Measurements from ENCODE around the gene FBXO24. TPM values are rescaled to one million over a fixed set of nuclear protein-coding genes. Genes with fewer than 3 reads are reported as not detected.

Gene FBXO24
- total RNA-seq, 2 experiments from 2014 or later: 0.54 to 0.80 TPM

DNA sequence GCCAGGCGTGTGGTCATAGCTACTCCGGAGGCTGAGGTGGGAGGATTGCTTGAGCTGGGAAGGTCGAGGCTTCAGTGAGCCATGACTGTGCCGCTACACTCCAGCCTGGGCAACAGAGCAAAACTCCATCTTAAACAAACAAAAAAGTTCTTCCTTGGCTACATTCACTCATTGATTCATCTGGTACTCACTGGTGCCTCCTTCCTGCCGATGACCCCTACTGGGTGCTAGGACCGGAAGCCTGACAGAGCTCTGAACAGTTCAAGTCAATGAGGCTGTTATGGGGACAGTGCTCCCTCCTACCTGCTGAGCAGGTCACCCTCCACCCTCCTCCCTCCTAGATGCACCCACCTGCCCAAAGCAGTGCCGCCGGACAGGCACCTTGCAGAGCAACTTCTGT, 21.0 kb downstream of the FBXO24 start:
- no peak overlapping the region for H3K27ac Mint-ChIP-seq
- H3K4me3 Mint-ChIP-seq: no peak overlapping the region

DNA sequence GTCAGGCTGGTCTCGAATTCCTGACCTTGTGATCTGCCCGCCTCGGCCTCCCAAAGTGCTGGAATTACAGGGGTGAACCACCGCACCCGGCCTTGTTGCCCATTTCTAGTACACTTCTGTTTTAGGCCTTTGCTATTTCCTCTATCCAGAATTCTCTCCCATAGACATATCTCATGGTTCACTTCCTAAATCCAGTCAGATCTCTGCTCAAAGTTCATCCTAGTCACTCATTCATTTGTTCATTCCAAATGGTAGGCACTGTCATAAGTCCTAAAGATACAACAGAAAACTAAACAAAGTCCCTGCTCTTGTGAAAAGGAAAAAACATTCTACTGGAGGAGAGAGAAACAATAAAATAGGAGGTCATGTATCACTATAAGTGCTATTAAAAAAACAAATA, 23.8 kb downstream of the FBXO24 start:
- Mint-ChIP-seq H3K36me3 (no peaks in the 10 kb centered on the region), H3K4me1 (peaks cover 18% of the 10 kb centered on the region), H3K27ac (no peak overlapping the region), H3K27me3 (no peaks in the 10 kb centered on the region), H3K9me3 (no peaks in the 10 kb centered on the region), H3K4me3 (no peak overlapping the region)
- DNase-seq: no peak

More for the DNA sequence above, 21.0 kb downstream of the FBXO24 start:
- Mint-ChIP-seq H3K27me3 (no peaks in the 10 kb centered on the region), H3K36me3 (no peaks in the 10 kb centered on the region), H3K9me3 (no peaks in the 10 kb centered on the region), H3K4me1 (peaks cover 15% of the 10 kb centered on the region)
- no peak for DNase-seq

DNA sequence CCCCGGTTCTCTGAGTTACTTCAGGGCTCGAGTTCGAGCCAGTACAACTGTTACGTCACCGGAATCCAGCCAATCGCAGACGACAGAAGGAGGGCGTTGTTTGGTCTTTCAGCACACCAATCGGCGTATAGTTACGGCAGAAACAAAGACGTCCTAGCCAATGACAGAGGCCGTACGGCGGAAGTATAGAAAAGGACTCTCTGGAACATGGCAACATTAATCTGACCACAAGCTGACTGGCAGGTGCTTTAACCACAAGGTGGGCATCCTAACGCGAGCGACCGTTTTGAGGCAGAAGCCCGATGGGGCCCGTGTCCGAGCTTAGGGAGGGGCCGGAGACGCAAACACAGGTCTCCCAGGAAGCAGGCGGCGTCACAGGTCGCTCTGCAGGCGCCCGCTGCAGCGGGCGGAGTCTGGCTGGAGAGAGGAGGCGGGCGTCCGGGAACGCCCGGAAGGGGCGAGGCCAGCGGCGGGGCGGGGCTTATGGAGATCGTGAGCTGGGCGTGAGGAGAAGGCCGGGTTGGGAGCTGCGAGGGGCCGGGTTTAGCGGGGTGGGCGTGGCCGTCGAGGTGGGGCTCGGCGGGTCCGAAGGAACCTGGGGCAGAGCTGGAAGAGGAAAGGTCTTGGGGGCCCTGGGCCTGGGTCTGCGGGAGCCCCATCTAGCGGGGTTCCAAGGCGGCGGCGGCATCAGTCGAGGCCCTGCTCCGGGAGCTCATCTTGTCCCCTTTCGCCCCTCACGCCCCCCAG, 26.0 kb downstream of the FBXO24 start, which contains the start of gene MOSPD3:
Gene MOSPD3 (plus strand): TSS at position 558 of the 747 bp plus-strand sequence. CDS start 252 bp downstream, outside the sequence.
- no peaks in the 10 kb centered on the region for H3K9me3 Mint-ChIP-seq
- H3K36me3 Mint-ChIP-seq: no peaks in the 10 kb centered on the region
- DNase-seq: peak; percentile 99
- no peaks in the 10 kb centered on the region for H3K27me3 Mint-ChIP-seq
- peak within 1 kb of the TSS; percentile 97 for H3K4me3 Mint-ChIP-seq
- peak within 1 kb of the TSS; percentile 99 for H3K27ac Mint-ChIP-seq
- peaks cover 10% of the 10 kb centered on the region for H3K4me1 Mint-ChIP-seq

DNA sequence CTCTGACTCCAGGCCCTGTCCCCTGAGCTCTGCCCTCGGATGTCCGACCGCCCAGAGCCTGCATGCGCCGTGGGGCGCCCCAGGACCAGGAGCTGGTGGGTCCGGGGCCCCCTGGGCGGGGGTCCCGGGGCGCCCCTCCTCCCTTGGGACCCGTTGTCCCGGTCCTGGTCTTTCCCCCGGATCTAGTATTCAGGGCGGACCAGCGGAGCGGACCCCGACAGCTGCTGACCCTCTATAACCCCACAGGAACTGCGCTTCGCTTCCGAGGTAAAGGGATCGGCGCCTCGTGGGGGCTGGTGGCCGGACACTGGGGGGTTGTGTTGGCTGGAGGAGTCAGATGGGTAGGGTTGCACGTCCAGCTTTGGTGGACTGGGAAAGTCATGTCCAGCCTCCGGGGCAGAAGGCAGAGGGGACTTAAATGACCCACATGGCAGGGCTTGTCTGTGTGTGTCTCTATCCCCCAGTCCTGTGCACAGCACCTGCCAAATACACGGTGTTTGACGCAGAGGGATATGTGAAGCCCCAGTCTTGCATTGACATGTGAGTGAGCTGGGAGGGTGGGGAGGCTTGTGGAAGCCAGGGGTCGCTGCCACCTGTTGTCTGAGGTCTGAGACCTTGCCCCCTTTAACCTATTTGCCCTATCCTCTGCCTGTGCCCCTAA, 26.7 kb downstream of the FBXO24 start:
- Mint-ChIP-seq H3K36me3 (no peaks in the 10 kb centered on the region), H3K9me3 (no peaks in the 10 kb centered on the region), H3K4me1 (peaks cover 10% of the 10 kb centered on the region), H3K27me3 (no peaks in the 10 kb centered on the region), H3K4me3 (peak overlapping the region; percentile 97), H3K27ac (no peak overlapping the region)
- no peak for DNase-seq

DNA sequence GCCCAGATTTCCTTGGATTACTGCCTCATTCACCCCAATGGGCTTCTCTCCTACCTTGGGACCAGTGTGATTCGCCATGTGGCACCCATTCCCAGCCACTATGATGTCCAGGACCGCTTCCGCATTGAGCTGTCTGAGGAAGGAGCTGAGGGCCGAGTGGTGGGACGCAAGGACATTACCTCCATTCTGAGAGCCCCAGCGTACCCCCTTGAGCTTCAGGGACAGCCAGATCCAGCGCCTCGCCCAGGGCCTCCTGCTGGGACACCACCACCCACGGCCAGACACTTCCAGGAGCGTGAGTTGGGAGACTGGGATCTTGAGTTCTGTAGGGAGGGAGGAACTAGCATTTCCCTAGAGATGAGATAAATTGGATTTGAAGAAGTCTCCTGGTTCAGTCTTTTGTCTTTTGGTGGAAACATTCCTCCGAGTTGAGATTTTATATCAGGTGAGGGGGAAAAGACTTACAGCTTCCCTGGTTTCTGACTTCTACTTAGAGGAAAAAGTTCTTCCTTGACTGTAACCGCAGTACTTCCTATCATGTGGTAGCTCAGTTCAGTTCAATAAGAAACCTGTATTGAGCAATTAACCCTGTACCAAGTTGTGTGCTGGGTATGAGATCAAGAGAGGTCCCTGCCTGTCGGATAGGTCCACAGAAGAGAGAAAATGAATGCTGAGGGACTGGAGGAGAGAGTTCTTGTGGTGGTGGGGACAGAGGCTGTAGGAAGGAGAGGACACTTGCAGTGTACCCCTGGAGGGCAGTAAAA, 27.5 kb downstream of the FBXO24 start:
- Mint-ChIP-seq H3K36me3 (no peaks in the 10 kb centered on the region), H3K27ac (no peak overlapping the region), H3K9me3 (no peaks in the 10 kb centered on the region), H3K4me3 (peak overlapping the region; percentile 79), H3K27me3 (no peaks in the 10 kb centered on the region), H3K4me1 (peaks cover 10% of the 10 kb centered on the region)
- DNase-seq: no peak

DNA sequence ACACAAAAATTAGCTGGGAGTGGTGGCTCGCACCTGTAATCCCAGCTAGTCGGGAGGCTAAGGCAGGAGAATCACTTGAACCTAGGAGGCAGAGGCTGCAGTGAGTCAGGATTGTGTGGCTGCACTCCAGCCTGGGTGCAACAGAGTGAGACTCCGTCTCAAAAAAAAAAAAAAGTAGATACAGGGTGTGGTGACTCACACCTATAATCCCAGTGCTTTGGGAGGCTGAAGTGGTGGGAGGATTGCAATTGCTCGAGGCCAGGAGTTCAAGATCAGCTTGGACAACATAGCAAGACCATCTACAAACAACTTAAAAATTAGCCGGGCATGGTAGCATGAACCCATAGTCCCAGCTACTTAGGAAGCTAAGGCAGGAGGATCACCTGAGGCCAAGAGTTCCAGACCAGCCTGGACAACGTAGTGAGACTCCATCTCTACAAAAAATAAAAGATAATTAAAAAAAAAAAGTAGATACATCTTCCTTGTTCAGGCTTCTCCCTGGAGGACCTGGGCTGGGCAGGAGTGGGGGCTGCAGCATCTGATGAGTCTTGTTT, 28.3 kb downstream of the FBXO24 start:
- Mint-ChIP-seq H3K9me3 (no peaks in the 10 kb centered on the region), H3K27ac (no peak overlapping the region), H3K4me1 (peaks cover 10% of the 10 kb centered on the region), H3K27me3 (no peaks in the 10 kb centered on the region), H3K4me3 (no peak overlapping the region), H3K36me3 (no peaks in the 10 kb centered on the region)
- DNase-seq: no peak

DNA sequence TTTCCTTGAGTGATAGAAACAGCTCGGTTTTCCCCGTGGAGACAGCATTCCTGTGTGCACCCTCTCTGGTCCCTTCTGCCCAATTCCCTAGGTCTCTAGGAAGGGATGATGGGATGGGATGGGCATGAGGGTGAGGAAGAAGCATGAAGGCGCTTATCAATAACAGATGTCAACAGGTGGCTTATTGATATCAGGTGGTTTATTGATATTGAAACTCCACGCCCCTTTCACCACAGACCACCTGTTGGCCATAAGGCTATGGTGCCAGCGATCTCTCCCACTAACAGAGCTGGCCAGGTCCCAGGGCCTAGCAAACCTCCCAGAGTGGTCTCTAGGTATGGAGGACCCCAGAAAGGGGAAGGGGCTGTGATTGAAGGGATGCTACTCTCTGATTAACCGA, 34.1 kb downstream of the FBXO24 start:
- no peaks in the 10 kb centered on the region for H3K4me1 Mint-ChIP-seq
- DNase-seq: no peak
- no peaks in the 10 kb centered on the region for H3K27me3 Mint-ChIP-seq
- H3K27ac Mint-ChIP-seq: no peak overlapping the region
- H3K9me3 Mint-ChIP-seq: no peaks in the 10 kb centered on the region
- H3K36me3 Mint-ChIP-seq: no peaks in the 10 kb centered on the region
- no peak overlapping the region for H3K4me3 Mint-ChIP-seq

DNA sequence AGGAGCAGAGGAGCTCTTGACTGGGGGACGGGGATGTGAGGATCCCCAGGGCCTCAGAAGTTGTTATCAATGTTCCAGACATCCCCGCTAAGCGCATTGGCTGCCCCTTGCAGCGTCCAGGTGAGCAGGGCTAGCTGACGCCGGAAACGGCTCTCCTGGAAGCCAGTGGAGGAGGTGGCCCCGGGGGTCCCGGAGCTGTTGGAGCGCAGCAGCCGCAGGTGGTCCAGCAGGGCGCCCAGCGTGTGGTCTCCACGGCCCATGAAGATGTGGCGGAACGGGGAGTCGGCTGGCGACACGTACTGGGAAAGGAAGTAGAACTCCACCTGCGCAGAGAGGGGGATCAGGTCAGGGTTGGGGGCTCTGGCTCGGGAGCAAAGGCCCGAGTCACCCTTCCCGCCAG, 34.7 kb downstream of the FBXO24 start:
- Mint-ChIP-seq H3K4me1 (peaks cover 2% of the 10 kb centered on the region), H3K9me3 (no peaks in the 10 kb centered on the region), H3K27me3 (no peaks in the 10 kb centered on the region), H3K36me3 (no peaks in the 10 kb centered on the region), H3K4me3 (no peak overlapping the region), H3K27ac (no peak overlapping the region)
- no peak for DNase-seq

DNA sequence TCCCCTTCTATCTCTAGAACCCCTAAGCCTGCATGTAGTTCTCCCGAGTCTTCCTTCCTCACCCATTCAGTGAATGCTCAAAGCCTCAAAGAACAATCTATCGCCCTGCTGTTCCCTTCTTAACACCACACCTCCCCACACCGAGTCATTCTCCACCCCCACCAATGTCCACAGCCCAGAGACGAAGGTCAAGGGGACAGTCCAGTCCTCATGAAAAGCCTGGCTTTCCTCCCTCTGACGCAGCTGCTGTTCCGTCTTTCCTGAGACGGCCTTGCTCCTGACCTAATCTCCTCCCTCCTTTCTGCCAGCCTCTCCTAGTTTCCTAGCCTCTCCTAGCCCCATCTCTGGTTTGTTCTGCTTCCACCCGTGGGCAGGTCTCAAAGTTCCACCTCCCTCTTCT, 35.4 kb downstream of the FBXO24 start:
- Mint-ChIP-seq H3K9me3 (no peaks in the 10 kb centered on the region), H3K27ac (no peak overlapping the region)

DNA sequence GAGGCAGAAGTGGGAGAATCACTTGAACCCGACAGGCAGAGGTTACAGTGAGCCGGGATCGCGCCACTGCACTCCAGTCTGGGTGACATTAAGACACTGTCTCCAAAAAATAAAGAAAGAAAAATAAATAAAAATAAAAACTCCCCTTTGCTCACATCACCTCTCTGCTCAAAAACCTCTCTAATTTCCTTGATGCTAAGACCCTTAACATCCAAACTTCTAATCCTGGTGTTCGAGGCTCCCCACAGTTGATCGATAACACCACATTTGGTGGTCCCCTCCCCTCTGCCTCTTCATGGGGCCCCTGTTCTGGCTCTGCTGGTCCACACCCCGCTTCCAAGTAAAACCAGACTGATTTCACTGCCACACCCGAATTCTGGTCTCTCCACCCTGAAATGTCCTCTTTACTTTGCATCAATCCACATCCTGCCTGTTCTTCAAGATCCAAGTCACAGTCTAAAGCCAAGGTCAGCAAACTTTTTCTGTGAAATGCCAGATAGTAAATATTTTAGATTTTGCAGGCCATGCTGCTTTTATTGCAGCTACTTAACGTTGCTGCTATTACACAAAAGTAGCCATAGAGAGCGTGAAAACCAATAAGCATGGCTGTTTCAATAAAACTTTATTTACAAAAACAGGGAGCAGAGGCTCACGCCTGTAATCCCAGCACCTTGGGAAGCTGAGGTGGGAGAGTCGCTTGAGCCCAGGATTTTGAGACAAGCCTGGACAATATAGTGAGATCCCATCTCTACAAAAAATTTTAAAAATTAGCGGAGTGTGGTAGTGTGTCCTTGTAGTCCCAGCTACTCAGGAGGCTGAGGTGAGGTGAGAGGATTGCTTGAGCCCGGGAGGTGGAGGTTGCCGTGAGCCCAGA, 38.1 kb downstream of the FBXO24 start:
- no peak for DNase-seq
- peaks cover 6% of the 10 kb centered on the region for H3K36me3 Mint-ChIP-seq
- no peak overlapping the region for H3K4me3 Mint-ChIP-seq
- peaks cover 9% of the 10 kb centered on the region for H3K4me1 Mint-ChIP-seq
- no peaks in the 10 kb centered on the region for H3K27me3 Mint-ChIP-seq
- H3K27ac Mint-ChIP-seq: no peak overlapping the region
- H3K9me3 Mint-ChIP-seq: no peaks in the 10 kb centered on the region

More for the DNA sequence above, 35.4 kb downstream of the FBXO24 start:
- Mint-ChIP-seq H3K4me1 (peaks cover 6% of the 10 kb centered on the region), H3K36me3 (no peaks in the 10 kb centered on the region), H3K27me3 (no peaks in the 10 kb centered on the region), H3K4me3 (no peak overlapping the region)
- no peak for DNase-seq

DNA sequence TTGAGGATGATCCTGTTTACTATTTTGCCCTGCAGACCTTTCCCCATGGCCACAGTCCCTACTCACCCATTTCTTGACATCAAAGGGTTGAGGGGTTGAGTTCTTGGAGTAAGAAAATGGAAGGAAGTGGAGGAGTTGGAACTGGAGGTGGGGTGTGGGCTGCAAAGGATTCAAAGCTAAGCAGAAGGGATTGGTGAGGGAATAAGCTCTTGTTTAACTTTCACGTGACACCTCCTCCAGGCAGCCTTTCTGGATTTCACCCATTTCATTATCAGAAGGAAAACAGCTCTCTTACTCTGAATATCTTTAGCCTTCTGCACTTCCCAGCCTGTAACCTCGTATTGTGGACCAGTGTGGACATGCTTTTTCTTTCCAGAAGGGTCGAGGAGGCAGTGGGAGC, 39.9 kb downstream of the FBXO24 start:
- Mint-ChIP-seq H3K27me3 (no peaks in the 10 kb centered on the region), H3K4me1 (peaks cover 11% of the 10 kb centered on the region), H3K36me3 (peaks cover 8% of the 10 kb centered on the region), H3K9me3 (no peaks in the 10 kb centered on the region), H3K4me3 (peak overlapping the region; percentile 78), H3K27ac (no peak overlapping the region)
- DNase-seq: no peak

DNA sequence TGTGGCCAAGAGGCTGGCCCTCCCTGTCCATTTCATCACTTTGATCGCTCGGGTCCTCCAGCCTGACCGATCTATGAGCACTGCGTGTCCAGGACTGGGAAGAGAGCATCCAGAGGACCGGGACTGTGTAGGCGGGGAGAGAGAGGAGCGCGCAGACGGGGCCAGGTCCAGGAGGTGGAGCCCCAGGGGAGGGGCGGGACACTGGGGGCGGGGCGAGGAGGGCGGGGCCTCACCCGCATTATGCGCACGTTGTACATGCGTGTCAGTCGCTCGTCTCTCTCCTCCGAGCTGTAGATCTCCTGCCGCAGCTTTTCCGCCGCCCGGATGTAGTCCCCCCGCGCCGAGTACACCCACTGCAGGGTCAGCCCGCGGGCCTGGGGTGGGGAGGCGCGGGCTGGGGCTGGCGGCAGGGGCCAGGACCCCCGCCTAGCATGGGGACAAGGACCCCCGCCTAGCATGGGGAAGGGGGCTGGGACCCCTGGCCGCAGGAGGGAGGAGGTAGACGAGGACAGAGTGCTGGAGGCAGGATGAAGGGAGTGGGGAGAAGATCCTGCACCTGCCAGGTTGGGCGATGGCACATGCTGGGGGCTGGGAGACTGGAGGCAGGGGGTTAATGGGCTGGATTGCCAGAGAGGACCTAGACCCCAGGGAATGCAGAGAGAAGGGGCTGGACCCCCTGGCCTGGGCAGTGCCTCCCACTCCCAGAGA, 40.6 kb downstream of the FBXO24 start:
- Mint-ChIP-seq H3K4me3 (peak overlapping the region; percentile 78), H3K27me3 (no peaks in the 10 kb centered on the region), H3K9me3 (no peaks in the 10 kb centered on the region), H3K36me3 (peaks cover 8% of the 10 kb centered on the region), H3K4me1 (peaks cover 13% of the 10 kb centered on the region), H3K27ac (peak overlapping the region; percentile 81)
- DNase-seq: peak; percentile 83

DNA sequence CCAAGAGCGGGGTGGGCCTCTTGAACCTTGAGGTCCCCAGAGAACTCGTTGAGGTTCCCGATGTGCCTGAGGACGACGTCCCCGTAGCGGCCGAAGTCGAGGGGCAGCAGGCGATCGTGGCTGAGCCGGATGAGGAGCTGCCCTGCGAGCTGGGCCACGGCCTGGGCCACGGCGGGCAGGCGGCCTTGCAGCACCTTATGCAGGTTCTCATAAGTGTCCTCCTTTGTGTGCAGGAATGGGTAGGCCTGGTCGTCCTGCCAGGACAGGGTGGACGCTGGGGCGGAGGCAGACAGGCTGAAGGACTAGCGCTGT, 41.1 kb downstream of the FBXO24 start:
- peaks cover 1% of the 10 kb centered on the region for H3K27me3 Mint-ChIP-seq
- H3K9me3 Mint-ChIP-seq: no peaks in the 10 kb centered on the region
- H3K36me3 Mint-ChIP-seq: peaks cover 8% of the 10 kb centered on the region
- H3K27ac Mint-ChIP-seq: peak overlapping the region; percentile 56
- peaks cover 14% of the 10 kb centered on the region for H3K4me1 Mint-ChIP-seq
- DNase-seq: no peak
- H3K4me3 Mint-ChIP-seq: peak overlapping the region; percentile 78

Data from activated naive CD8-positive, alpha-beta T cell treated with anti-CD3 and anti-CD28 coated beads for 36 hours (primary cell).